HCT116 (cell line): ENCODE measurements around the gene GJB6.

Source experiments
- CTCF ChIP-seq, 3 experiments: fragments of 200-600 bp in 1 of 3; sonication (generic) in 1 of 3; IDR thresholded peaks in 2 of 3; conservative IDR thresholded peaks in 1 of 3; 2 replicates each; pipeline ENCODE4 v1.5.1; 2012 to 2017; ENCODE audit warnings: low read depth in 2 of 3, low read length in 2 of 3, antibody characterized with exemption in 1 of 3, borderline replicate concordance in 1 of 3, control low read depth in 1 of 3, mild to moderate bottlenecking in 1 of 3, mixed read lengths in 1 of 3, mixed run types in 1 of 3, moderate library complexity in 1 of 3; ENCODE audit not compliant: insufficient read depth in 1 of 3
- EZH2 ChIP-seq: fragments of 200-600 bp; sonication (generic); IDR thresholded peaks from 2 replicates; pipeline ENCODE4 v1.6.1; 2017; ENCODE audit warnings: antibody characterized with exemption, mixed run types

DNA sequence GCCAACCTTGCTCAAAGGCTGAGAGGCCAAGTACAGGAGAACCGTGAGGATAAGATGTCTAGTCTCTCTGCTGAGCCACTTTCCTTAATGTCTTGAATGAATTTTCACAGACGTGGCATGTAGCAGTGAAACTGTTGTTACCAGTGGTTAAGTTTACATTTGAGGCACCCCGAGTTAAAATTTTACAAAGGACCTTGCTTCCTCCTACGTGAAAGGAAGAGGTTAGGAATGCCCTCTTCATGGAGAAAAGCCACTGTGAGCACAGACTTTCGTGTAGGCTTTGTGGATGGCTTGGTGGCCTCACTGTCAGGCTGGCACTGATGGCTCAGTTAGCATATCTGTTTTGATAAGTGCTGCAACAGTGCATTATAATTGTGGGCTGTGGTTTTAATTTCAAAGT is 42.0 kb downstream of the GJB6 start:
- no peak for TF ChIP-seq CTCF (IDR thresholded peaks at IDR 0.05 in 2 of 3, conservative IDR thresholded peaks at IDR 0.05 in 1 of 3; ENCODE audit: borderline replicate concordance in 1 of 3, insufficient read depth in 1 of 3, low read depth in 2 of 3, low read length in 2 of 3)
- TF ChIP-seq EZH2: no peak
